Hypothalamus (tissue), 51 donors: ENCODE data around the gene MFNG.
"Not testable (repeated sequence)": the region's sequence is repeated elsewhere in the genome, so short reads cannot be mapped to it uniquely, and the experiment has no call there.

Experiments
- DNase-seq, 51 donors: peaks; one replicate each; lab custom pipeline; 2025; lab: John Stamatoyannopoulos, UW

Gene MFNG, protein sequence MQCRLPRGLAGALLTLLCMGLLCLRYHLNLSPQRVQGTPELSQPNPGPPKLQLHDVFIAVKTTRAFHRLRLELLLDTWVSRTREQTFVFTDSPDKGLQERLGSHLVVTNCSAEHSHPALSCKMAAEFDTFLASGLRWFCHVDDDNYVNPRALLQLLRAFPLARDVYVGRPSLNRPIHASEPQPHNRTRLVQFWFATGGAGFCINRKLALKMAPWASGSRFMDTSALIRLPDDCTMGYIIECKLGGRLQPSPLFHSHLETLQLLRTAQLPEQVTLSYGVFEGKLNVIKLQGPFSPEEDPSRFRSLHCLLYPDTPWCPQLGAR

DNA sequence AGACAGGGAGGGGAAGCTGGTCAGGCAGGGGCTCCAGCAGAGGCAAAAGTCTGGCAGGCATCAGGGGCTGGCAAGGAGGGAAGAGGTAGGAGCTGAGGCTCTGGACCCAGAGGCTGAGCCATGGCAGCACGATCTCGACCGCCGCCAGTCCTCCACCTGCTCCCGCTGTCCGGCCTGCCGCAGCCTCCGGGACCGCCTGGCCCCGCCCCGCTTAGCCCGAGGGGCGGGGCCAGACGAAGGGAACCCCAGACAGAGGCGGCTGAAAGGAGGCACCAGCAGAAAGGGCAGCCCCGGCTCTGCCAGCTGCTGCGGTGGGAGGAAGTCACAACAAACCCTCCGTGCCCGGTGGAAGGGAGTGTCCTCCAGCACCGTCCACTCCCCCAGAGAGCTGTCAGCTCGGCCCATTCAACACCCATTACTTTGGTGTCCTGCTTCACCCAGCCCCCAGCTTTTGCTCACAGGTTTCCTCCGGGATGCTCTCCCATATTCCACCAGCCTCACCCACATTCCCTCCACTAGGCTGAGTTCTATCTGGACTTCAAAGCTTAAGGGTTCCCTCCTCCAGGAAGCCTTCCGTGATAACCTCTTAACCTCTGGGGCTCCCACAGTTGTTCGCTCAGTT, at the start of gene MFNG:
MFNG (minus strand) TSS at position 161 of the 622 bp plus-strand sequence. CDS start 207 bp downstream, outside the sequence.
- peak in 29 of 51 donors; percentile 4 to 57 (median 23) for DNase-seq

- no peak for DNase-seq
Observed at GRCh38 chr22:37535159-37535558, 49.0 kb upstream of the MFNG start.

GRCh38 chr22:37534445-37534844, 48.3 kb upstream of the MFNG start:
- no peak for DNase-seq

GRCh38 chr22:37533995-37534394, 47.8 kb upstream of the MFNG start:
- DNase-seq, result peak in 2 of 51 donors; percentile 30 to 31

DNA sequence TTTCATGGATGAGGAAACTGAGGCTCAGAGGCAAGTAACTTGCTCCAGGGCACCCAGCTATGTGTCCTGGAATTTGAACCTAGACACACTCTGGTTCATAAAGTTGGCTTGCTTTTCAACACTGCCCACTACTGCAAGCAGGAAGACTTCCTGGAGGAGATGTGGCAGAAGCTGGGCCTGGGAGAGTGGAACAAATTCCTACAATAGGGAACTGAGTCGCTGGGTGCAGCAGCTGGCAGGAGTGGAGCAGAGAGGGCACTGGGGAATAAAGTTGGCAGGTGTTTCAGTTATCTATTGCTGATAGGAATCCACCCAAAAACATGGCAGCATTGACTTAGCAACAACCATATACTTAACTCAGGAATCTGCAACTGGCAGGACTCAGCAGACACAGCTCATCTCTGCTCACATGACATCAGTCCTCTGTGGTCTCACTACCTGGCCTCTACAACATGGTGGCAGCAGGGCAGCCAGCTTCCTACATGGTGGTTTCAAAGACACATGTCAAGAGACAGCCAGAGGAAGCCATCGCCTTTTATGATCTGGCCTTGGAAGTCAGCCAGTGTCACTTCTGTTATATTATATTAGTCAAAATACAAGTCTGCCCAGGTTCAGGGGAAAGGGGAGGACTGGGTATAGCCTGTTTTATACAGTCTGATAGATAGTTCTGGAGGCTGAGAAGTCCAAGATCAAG, 43.6 kb upstream of the MFNG start:
- DNase-seq, result no peak

DNA sequence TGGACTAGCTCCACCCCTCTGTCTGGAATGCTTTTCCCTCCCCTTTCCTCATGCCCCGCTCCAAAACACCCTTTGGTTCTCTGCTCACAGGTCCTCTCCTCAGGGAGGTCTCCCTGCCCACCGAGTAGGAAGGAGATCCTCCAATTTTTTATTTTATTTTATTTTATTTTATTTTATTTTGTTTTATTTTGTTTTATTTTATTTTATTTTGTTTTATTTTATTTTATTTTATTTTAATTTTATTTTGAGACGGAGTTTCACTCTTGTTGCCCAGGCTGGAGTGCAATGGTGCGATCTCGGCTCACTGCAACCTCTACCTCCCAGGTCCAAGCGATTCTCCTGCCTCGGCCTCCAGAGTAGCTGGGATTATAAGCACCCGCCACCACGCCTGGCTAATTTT, 41.8 kb upstream of the MFNG start:
- not testable (repeated sequence) for DNase-seq

GRCh38 chr22:37527081-37527752, 41.0 kb upstream of the MFNG start:
- not testable (repeated sequence) for DNase-seq

GRCh38 chr22:37526376-37526775, 40.2 kb upstream of the MFNG start:
- no peak for DNase-seq

GRCh38 chr22:37525746-37526350, 39.7 kb upstream of the MFNG start:
- no peak for DNase-seq

- DNase-seq, result no peak
Observed at GRCh38 chr22:37525073-37525745, 39.0 kb upstream of the MFNG start.

DNA sequence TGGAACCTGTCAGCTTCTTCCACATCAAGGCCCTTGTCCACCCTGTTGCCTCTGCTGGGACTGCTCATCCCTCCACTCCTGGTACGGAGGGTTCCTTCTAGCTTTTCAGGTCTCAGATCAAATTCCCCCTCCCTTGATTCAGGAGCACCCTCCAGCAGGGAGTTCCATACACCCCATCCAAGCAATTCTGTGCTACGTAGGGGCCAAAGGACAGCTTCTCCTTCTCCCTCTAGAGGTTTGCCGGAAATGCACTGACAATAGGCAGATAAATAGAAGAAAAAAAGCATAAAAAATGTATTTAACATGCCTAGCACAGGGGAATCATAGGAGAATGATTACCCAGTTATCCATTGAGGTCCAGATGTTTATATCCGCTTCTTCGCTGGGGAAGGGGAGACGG, 36.3 kb upstream of the MFNG start:
- DNase-seq, result no peak

DNA sequence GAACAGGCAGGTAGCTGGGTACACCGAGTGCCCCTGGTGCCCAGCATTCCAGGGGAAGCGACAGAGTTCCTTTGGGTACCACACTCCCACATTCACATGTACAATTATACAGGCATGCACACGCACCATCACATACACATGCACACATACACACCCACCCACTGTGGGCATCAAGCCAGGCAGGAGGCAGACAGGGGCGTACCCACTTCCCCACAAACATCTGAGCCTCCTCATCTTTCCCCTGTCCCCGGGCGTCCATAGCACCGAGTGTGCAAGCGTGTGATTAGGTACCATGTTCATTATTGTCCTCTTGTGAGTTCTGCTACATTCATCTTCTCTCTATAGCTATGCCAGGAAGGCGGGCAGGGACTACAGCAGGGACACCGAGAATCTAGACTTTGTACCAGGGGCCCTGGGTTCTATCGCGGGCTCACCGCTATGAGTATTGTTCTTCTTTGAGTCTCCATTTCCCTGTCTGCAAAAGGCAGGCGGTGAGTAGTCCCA, 35.1 kb upstream of the MFNG start:
- DNase-seq, result no peak

DNA sequence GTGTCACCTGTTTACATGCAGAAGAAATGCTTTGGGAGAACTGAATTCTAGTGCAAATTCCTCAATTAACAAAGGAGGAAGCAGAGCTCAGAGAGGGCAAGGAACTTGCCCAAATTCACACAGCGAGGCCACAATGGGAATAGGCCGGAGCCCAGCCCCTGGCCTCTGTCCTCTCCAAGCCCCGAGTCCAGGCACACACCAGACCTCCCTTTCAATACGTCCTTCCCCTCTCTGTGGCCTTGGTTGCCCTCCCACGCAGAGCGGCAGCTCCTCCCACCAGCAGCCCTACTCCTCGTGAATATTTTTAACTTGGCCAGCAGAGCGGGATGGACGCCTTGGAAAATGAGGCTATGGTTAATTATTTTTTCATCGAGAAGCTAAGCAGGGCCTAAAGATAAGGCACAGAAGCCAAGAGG, 34.6 kb upstream of the MFNG start:
- no peak for DNase-seq

DNA sequence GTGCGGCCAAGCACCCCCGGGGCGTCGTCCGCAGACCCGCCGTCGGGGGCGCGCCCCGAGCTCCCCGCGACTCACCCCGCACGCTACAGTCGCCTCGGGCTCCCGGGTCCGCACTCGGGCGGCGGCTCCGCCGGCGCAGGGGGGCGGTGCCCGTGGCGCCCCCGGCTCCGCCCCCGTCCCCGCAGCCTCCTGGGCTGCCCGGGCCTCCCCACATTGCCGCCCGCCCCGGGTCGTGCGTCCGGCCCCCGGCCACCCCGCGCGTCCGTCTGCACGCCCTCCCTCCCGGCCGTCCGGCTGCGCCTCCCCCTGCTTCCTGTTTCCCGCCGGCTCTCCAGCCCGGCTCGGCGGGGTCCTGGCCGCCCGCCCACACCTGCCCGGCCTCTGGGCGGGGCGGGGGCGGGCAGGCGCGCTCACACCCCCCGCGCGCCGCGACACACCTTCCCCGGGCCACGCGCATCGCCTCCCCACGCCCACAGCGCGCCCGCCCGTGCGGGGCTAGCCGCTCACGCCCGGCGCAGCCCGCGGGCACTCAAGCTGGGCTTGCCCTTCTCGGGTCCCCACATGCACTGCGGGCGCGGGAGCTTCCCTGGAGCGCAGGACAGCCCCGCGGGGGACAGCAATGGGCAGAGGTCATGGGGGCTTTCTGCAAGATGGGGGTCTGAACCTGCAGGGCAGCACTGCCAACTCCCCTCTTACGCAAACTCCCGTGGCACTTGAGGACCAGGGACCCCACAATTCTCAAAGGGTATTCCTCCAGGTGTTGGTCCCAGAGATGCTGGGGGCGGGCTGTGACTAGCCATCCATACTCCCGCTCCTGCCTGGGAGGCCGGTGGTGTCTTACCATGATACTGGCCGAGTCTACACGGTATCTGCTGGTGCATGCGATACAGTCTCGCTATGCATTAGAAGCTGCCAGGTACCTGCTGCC, 33.3 kb upstream of the MFNG start, which contains the start of gene CARD10:
CARD10 (minus strand) TSS at position 148 of the 928 bp plus-strand sequence. CDS start 215 bp downstream, outside the sequence.
- no peak for DNase-seq

DNA sequence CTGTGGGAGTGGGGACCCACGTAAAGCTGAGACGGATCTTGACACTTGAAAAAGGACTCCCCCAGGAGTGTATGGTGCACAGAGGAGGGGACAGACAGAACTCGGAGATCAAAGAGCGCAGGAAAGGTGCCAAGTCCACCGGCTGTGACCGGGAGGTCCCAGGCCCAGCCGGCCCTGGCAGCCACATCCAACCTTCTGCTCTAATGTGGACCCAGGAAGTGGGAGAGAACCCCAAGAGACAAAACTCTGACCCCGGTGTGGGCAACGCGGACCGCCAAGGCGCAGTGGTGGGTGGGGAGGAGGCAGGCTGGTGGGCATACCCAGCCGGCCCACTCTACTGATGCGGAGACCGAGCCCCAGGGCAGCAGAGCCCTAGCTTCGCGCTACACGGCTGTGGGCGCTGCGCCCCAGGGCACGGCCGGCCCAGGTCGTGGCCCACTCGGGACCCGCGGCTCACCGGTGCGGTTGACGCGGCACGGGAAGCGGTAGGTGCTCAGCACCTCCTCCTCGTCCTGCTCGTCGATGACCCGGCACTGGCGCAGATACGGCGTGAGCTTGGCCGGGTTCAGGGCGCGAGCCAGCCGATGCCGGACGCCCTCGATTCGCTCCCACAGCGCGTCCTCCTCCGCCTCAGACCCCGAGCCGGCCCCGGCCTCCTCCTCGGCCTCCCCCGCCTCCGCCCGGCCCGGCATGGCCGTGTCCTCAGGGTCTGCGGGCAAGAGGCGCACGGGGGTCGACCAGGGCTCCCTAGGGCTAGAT, 32.5 kb upstream of the MFNG start:
- DNase-seq, result no peak

DNA sequence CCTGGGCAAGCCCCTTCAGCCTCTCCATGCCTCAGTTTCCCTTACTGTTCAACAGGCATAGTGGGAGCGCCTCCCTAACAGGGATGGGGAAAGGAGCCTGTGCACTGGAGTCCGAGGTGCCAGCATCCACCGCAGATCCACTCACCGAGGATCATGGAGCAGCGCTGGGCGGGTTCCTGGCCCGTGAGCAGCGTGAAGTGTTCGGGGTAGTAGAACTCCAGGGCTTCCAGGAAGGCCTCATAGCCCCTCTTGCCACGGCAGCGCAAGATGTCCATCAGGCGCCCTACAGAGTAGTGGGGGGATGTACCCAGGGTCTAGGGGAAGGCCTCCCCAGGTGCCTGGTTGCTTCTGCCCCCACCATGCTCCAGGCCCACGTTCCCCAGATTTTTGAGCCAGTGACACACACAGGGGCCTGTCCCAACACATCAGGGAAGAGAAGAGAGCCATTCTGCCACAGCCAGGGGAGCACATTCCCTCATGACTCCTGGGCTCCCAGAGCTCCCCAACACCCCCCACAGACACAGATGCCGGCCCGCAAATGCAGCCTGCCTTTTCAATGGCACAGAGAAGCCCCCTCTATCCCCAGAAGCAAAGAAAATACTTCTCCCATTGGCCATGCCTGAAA, 31.8 kb upstream of the MFNG start:
- no peak for DNase-seq

DNA sequence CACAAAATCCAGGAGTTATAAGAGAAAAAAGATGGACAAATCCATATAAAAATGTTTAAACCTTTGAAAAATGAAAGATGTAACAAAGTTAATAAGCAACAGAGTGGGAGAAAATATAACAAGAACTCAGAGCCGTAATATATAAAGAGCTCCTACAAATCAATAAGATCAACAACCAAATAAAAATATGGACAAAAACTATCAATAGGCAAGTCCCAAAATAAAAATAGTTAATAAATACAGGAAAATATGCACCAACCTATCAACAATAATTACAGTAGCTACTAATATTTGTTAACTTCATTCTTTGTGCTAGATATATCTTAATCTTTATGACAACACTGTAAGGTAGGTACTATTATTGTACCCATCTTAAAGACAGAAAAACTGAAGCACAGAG, 30.3 kb upstream of the MFNG start:
- no peak for DNase-seq
